ENCODE measurements around the gene CLRN3. TPM values are rescaled to one million over a fixed set of nuclear protein-coding genes. Genes with fewer than 3 reads are reported as not detected.

CLRN3 gene
- total RNA-seq, 2 donors from 2014 or later = not detected

DNA sequence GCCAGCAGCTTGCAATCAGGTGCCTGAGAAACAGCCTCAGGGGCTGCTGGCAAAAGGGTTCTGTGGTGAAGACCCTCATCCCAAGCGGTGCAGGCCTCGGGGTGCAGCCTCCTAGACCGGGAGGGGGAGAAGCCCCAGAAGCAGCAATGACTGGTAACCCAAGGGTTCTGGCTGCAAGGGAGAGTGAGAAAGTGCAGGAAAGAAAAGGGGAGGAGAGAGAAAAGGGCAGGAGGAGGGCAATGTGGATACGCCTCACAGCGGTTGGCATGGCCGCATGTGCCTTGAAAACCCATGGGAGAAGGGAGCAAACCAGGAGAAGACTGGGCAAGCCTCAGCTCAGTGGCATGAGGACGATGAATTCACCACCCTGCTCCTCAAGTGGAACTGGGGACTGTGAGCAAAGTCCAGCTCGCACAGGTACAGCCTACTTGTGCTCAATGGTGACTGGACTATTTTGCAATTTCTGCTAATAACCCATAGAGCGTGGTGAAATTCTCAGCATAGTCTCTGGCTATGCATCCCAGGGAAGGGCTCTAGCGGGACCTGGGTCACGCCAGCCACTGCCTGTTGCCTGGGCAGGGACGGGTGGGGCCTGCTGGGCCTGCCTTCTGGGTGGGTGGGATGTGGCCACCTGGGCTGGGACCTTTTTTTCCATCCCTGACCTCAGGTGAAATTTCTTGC, 6.2 kb downstream of the CLRN3 start:
- Mint-ChIP-seq H3K36me3 (ENCODE audit: low read depth) (no peaks in the 10 kb centered on the region), H3K27ac (no peak overlapping the region), H3K4me3 (no peak overlapping the region), H3K4me1 (no peaks in the 10 kb centered on the region), H3K27me3 (ENCODE audit: insufficient read depth) (no peaks in the 10 kb centered on the region), H3K9me3 (no peaks in the 10 kb centered on the region)
- Histone ChIP-seq H3K36me3 (ENCODE audit: control insufficient read depth, insufficient read depth, low read length) (no peaks in the 10 kb centered on the region), H3K27me3 (ENCODE audit: control insufficient read depth, insufficient read depth, low read length, poor library complexity, severe bottlenecking) (no peaks in the 10 kb centered on the region), H3K4me1 (ENCODE audit: control insufficient read depth, insufficient read depth, low read length) (no peaks in the 10 kb centered on the region), H3K27ac (ENCODE audit: low read depth, low read length) (no peak overlapping the region), H3K9ac (ENCODE audit: extremely low read depth, low read length, poor library complexity, severe bottlenecking) (no peak overlapping the region), H3K9me3 (ENCODE audit: control insufficient read depth, low read length) (no peaks in the 10 kb centered on the region), H3K4me3 (ENCODE audit: low read length) (no peak overlapping the region)
- 90 to 92% methylated on average over 7 to 12 of the region's 12 CpGs for WGBS, 2 experiments (ENCODE audit: insufficient coverage in 1 of 2, insufficient read length in 1 of 2)
- no peak for TF ChIP-seq CTCF (conservative IDR thresholded peaks at IDR 0.05)
- DNase-seq = no peak

DNA sequence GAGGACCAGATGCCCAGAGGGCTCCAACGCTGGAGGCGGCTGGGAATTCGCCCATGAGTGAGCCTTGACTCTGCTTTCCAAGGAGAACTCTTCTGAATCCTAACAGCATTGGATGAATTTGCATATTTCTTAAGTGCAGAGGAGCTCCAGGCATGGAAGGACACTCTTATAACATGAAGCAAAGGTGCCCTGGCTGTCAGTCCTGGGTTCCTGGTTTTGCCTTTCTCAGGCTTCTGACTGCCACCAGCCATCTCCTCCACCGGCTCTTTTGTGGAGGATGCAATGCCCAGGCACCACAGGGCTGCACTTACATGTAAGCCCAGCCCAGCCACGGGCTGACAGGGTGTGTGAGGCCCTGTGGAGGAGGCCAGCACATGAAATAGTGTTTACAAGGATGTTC, 8.2 kb downstream of the CLRN3 start:
- no peaks in the 10 kb centered on the region for H3K36me3 ChIP-seq (ENCODE audit: control insufficient read depth, insufficient read depth, low read length)
- no peak overlapping the region for H3K4me3 Mint-ChIP-seq
- H3K27me3 ChIP-seq (ENCODE audit: control insufficient read depth, insufficient read depth, low read length, poor library complexity, severe bottlenecking) = no peaks in the 10 kb centered on the region
- H3K27ac Mint-ChIP-seq = no peak overlapping the region
- H3K4me3 ChIP-seq (ENCODE audit: low read length) = no peak overlapping the region
- H3K27me3 Mint-ChIP-seq (ENCODE audit: insufficient read depth) = no peaks in the 10 kb centered on the region
- H3K9me3 ChIP-seq (ENCODE audit: control insufficient read depth, low read length) = no peaks in the 10 kb centered on the region
- no peak overlapping the region for H3K27ac ChIP-seq (ENCODE audit: low read depth, low read length)
- no peak for TF ChIP-seq CTCF (conservative IDR thresholded peaks at IDR 0.05)
- no peaks in the 10 kb centered on the region for H3K36me3 Mint-ChIP-seq (ENCODE audit: low read depth)
- no peak for DNase-seq
- WGBS, 2 experiments (ENCODE audit: insufficient coverage in 1 of 2, insufficient read length in 1 of 2) = 86 to 100% methylated on average over 1 to 5 of the region's 5 CpGs
- no peaks in the 10 kb centered on the region for H3K4me1 Mint-ChIP-seq
- H3K9me3 Mint-ChIP-seq = no peaks in the 10 kb centered on the region
- H3K4me1 ChIP-seq (ENCODE audit: control insufficient read depth, insufficient read depth, low read length) = no peaks in the 10 kb centered on the region
- H3K9ac ChIP-seq (ENCODE audit: extremely low read depth, low read length, poor library complexity, severe bottlenecking) = no peak overlapping the region

DNA sequence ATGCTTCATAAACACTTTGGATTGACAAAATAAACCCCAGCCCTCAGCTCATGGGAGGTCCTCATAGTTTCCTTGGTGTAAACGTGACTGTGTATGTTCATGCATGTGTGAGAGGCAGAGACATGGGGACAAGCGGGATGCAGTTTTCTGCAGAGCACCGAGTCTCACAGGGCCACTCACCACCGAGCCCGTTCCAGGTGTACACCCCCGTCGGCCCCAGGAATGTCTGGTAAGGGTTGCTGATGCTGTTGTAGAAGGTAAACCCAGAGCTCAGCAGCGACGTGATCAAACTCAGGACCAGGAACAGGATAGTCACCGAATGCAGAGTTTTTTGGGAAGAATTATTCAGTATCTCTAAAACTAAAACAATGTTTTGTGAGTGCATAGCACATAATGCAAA, 9.2 kb downstream of the CLRN3 start:
- H3K36me3 ChIP-seq (ENCODE audit: control insufficient read depth, insufficient read depth, low read length) = no peaks in the 10 kb centered on the region
- H3K4me3 ChIP-seq (ENCODE audit: low read length) = no peak overlapping the region
- no peaks in the 10 kb centered on the region for H3K4me1 ChIP-seq (ENCODE audit: control insufficient read depth, insufficient read depth, low read length)
- no peaks in the 10 kb centered on the region for H3K9me3 ChIP-seq (ENCODE audit: control insufficient read depth, low read length)
- Mint-ChIP-seq H3K9me3 (no peaks in the 10 kb centered on the region), H3K4me3 (no peak overlapping the region), H3K27ac (no peak overlapping the region), H3K27me3 (ENCODE audit: insufficient read depth) (no peaks in the 10 kb centered on the region), H3K4me1 (no peaks in the 10 kb centered on the region), H3K36me3 (ENCODE audit: low read depth) (no peaks in the 10 kb centered on the region)
- 90 to 92% methylated on average over 5 to 10 of the region's 10 CpGs for WGBS, 2 experiments (ENCODE audit: insufficient coverage in 1 of 2, insufficient read length in 1 of 2)
- DNase-seq = no peak
- no peak overlapping the region for H3K9ac ChIP-seq (ENCODE audit: extremely low read depth, low read length, poor library complexity, severe bottlenecking)
- H3K27me3 ChIP-seq (ENCODE audit: control insufficient read depth, insufficient read depth, low read length, poor library complexity, severe bottlenecking) = no peaks in the 10 kb centered on the region
- H3K27ac ChIP-seq (ENCODE audit: low read depth, low read length) = no peak overlapping the region
- no peak for TF ChIP-seq CTCF (conservative IDR thresholded peaks at IDR 0.05)
